Mesodermal cell (in vitro differentiated cells): ENCODE results near the gene FRS3.

Source experiments
- H3K27ac ChIP-seq: 2 replicates; pipeline ENCODE4 v1.7.0; 2013; ENCODE audit warnings: mild to moderate bottlenecking, low read depth, low read length, moderate library complexity; ENCODE audit not compliant: severe bottlenecking
- H3K36me3 ChIP-seq: 2 replicates; pipeline ENCODE4 v1.7.1; 2013; ENCODE audit warnings: mild to moderate bottlenecking, low read length, moderate library complexity; ENCODE audit not compliant: control insufficient read depth, insufficient read depth
- H3K4me1 ChIP-seq: one replicate; pipeline ENCODE4 v1.7.1; 2013; ENCODE audit warnings: mild to moderate bottlenecking, low read length; ENCODE audit not compliant: insufficient read depth, control insufficient read depth, poor library complexity, severe bottlenecking
- H3K4me3 ChIP-seq: 2 replicates; pipeline ENCODE4 v1.7.0; 2013; ENCODE audit warnings: low read length, control low read depth, mild to moderate bottlenecking; ENCODE audit not compliant: insufficient read depth, poor library complexity, severe bottlenecking; ENCODE audit errors: extremely low read depth
- H3K9me3 ChIP-seq: 2 replicates; pipeline ENCODE4 v1.7.1; 2013; ENCODE audit warnings: mild to moderate bottlenecking, low read length, moderate library complexity; ENCODE audit not compliant: control insufficient read depth
- WGBS, 2 experiments: methylation state at CpG; one replicate each; pipeline ENCODE4 v1.1.5; 2013; ENCODE audit warnings: missing lambda C conversion rate in 2 of 2; ENCODE audit not compliant: insufficient coverage in 2 of 2; 5-methylcytosine and 5-hydroxymethylcytosine counted together

FRS3 gene

GRCh38 chr6:41732591-41733359 is 46.9 kb downstream of the FRS3 start:
- no peak overlapping the region for H3K4me3 ChIP-seq
- H3K4me1 ChIP-seq, result peaks cover 16% of the 10 kb centered on the region
- H3K9me3 ChIP-seq, result no peaks in the 10 kb centered on the region
- H3K27ac ChIP-seq, result no peak overlapping the region
- H3K36me3 ChIP-seq, result no peaks in the 10 kb centered on the region
- WGBS, 2 experiments, result 51 to 59% methylated on average over 6 of the region's 8 CpGs

DNA sequence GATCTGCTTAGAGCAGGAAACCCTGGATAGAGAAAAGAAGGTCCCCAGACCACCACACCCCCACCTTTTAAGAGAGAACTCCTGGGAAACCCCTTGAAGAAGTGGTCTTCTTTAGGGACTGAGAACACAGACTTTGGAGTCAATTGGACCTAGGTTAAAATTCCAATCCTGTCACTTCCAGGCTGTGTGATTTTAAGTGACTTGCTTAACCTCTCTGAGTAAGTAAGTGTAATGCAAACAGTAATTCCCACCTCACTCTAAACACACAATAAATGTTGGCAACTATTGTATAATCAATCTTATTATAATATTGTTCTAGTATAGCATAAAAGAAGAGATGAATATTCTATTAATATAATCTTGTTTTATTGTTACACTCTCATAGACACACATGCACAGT is 47.6 kb downstream of the FRS3 start:
- Histone ChIP-seq H3K4me3 (no peak overlapping the region), H3K27ac (no peak overlapping the region), H3K4me1 (peaks cover 16% of the 10 kb centered on the region)

GRCh38 chr6:41731561-41732086 is 48.1 kb downstream of the FRS3 start:
- no peaks in the 10 kb centered on the region for H3K36me3 ChIP-seq

More for the DNA sequence above, 47.6 kb downstream of the FRS3 start:
- Histone ChIP-seq H3K36me3 (no peaks in the 10 kb centered on the region), H3K9me3 (no peaks in the 10 kb centered on the region)

DNA sequence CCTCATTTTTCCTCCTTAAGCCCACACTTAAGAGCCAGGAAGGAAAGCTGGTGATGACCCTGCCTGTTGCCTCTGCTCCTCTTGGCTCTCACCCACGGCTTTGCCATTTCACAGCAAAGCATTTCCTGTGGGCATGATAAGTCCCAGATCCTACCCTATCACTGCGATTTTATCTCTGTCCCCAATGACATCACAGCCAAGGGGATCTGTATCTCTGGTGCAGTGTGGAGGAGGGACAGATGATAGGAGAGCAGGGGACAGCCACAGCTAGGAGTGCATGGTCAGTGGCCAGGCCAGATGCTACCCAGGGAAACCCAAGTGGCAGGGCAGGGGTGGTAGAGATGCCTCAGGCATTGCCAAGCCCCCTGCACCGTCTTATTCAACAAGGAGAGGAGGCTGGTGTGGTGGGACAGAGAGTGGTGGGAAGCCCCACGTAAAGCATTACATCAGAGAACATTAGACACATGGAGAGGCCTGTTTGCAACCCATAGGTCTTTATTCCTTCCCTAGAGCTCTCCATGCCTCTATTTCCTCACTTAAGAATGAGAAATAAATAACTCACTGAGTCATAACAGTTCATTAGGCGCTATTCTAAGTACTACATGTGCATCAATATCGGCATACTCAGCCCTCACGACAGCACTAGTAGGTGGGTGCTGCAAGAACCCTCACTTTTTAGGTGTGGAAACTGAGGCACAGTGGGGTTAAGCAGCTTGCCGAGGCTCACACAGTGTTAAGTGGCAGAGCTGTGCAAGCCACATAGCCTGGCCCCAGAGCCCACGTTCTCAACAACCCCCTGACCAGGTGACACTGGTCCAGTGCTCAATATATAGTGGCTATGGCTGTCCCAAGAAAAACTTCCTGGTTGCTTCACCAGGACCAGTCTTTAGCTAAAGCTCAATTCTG is 48.9 kb downstream of the FRS3 start:
- no peaks in the 10 kb centered on the region for H3K36me3 ChIP-seq
- no peak overlapping the region for H3K4me3 ChIP-seq
- WGBS, 2 experiments, result 91 to 94% methylated on average over 4 to 6 of the region's 9 CpGs
- peaks cover 10% of the 10 kb centered on the region for H3K4me1 ChIP-seq
- no peaks in the 10 kb centered on the region for H3K9me3 ChIP-seq
- no peak overlapping the region for H3K27ac ChIP-seq

More at GRCh38 chr6:41731561-41732086, 48.1 kb downstream of the FRS3 start:
- 92 to 96% methylated on average over 7 of the region's 7 CpGs for WGBS, 2 experiments
- Histone ChIP-seq H3K4me1 (peaks cover 16% of the 10 kb centered on the region), H3K9me3 (no peaks in the 10 kb centered on the region), H3K27ac (no peak overlapping the region), H3K4me3 (no peak overlapping the region)

DNA sequence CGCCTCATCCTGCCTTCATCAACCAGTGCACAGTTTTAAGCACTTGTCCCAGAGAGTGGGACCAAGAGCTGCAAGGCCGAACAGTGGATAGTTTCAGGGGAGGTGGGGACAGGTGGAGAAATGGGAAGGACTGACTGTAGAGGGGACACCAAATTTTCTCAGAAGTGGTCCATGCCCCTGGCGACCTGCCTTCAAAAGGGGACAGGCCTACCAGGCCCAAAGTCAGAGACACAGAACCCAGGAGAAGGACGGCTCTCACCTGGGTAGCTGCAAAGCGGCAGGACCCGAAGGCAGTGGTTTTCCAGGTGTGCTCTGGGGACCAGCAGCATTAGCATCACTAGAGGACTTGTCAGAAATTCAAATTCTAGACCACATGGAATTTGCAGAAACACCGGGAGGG is 50.1 kb downstream of the FRS3 start:
- Histone ChIP-seq H3K9me3 (no peaks in the 10 kb centered on the region), H3K4me3 (no peak overlapping the region), H3K4me1 (peaks cover 9% of the 10 kb centered on the region), H3K36me3 (no peaks in the 10 kb centered on the region), H3K27ac (no peak overlapping the region)
- WGBS, 2 experiments, result 84 to 91% methylated on average over 5 to 7 of the region's 7 CpGs

- H3K4me1 ChIP-seq, result peaks cover 15% of the 10 kb centered on the region
- whole genome bisulfite sequencing, 2 experiments, result 87 to 91% methylated on average over 3 to 7 of the region's 7 CpGs
Observed at GRCh38 chr6:41728954-41729353, 50.7 kb downstream of the FRS3 start.

GRCh38 chr6:41728073-41728936 is 51.4 kb downstream of the FRS3 start:
- 87 to 92% methylated on average over 15 to 16 of the region's 19 CpGs for WGBS, 2 experiments
- H3K27ac ChIP-seq, result no peak overlapping the region
- H3K9me3 ChIP-seq, result no peaks in the 10 kb centered on the region
- H3K4me1 ChIP-seq, result peaks cover 22% of the 10 kb centered on the region
- H3K4me3 ChIP-seq, result no peak overlapping the region
- H3K36me3 ChIP-seq, result no peaks in the 10 kb centered on the region

More at GRCh38 chr6:41728954-41729353, 50.7 kb downstream of the FRS3 start:
- no peaks in the 10 kb centered on the region for H3K36me3 ChIP-seq
- no peak overlapping the region for H3K27ac ChIP-seq
- H3K4me3 ChIP-seq, result no peak overlapping the region
- no peaks in the 10 kb centered on the region for H3K9me3 ChIP-seq

- H3K27ac ChIP-seq, result no peak overlapping the region
- no peaks in the 10 kb centered on the region for H3K9me3 ChIP-seq
- peaks cover 21% of the 10 kb centered on the region for H3K4me1 ChIP-seq
- WGBS, 2 experiments, result 91 to 93% methylated on average over 3 of the region's 3 CpGs
- no peak overlapping the region for H3K4me3 ChIP-seq
- no peaks in the 10 kb centered on the region for H3K36me3 ChIP-seq
Observed at GRCh38 chr6:41727705-41728072, 52.0 kb downstream of the FRS3 start.

DNA sequence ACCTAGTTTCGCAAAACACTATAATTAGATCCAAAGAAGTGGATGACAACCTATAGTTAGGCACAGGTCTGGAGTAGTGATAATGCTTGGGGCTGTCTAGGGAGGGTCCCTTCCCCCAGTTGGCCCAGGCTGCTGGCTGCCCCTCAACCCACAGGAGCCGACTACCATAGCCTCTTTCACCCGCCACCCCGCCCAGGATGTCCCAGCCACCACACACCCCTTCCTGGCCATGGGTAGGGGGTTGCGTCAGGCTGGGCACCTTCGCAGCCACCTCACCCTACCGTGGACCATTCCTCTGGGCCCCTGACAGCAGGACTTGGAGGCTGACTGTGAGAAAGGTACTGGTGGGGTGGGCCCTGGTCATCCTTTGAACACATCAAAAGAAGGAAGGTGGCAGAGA is 52.8 kb downstream of the FRS3 start:
- H3K9me3 ChIP-seq, result no peaks in the 10 kb centered on the region
- H3K4me1 ChIP-seq, result peaks cover 20% of the 10 kb centered on the region
- no peak overlapping the region for H3K27ac ChIP-seq
- no peaks in the 10 kb centered on the region for H3K36me3 ChIP-seq
- 87 to 100% methylated on average over 1 to 6 of the region's 7 CpGs for WGBS, 2 experiments
- H3K4me3 ChIP-seq, result no peak overlapping the region
